BE2C (cell line): ENCODE data around the gene FRS3. TPM values are rescaled to one million over a fixed set of nuclear protein-coding genes. Genes with fewer than 3 reads are reported as not detected.

Experiments
- DNase-seq: peaks from one replicate; pipeline ENCODE4 v3.0.0-alpha.2; 2020
- H3K27me3 ChIP-seq: fragments of 250-450 bp; sonication (Bioruptor Pico); 2 replicates; pipeline ENCODE4 v1.5.1; 2020; ENCODE audit warnings: mild to moderate bottlenecking
- H3K36me3 ChIP-seq: fragments of 250-450 bp; sonication (Bioruptor Pico); 2 replicates; pipeline ENCODE4 v1.5.1; 2020; ENCODE audit warnings: mild to moderate bottlenecking
- H3K4me1 ChIP-seq: fragments of 250-450 bp; sonication (Bioruptor Pico); 2 replicates; pipeline ENCODE4 v1.5.1; 2020
- H3K4me3 ChIP-seq: 2 replicates; pipeline ENCODE4 v1.5.1; 2011; ENCODE audit warnings: low read depth, low read length
- H3K9me3 ChIP-seq: fragments of 250-450 bp; sonication (Bioruptor Pico); 2 replicates; pipeline ENCODE4 v1.5.1; 2020
- CTCF ChIP-seq: IDR thresholded peaks from 2 replicates; pipeline ENCODE4 v1.5.1; 2012; ENCODE audit warnings: mild to moderate bottlenecking, low read depth, low read length
- polyA plus RNA-seq: library from polyadenylated mRNA; unstranded; fragments of >200 nt; gene quantifications from one replicate; pipeline ENCODE4 v1.2.1, GENCODE V29; 2012; ENCODE audit warnings: low read depth, missing spikeins; ENCODE audit not compliant: insufficient read length, insufficient read depth

The FRS3 gene
- 22.2 TPM for polyA plus RNA-seq

- no peaks in the 10 kb centered on the region for H3K27me3 ChIP-seq
- no peaks in the 10 kb centered on the region for H3K9me3 ChIP-seq
- peak; percentile 97 for DNase-seq
- H3K4me3 ChIP-seq: peak within 1 kb of the TSS; percentile 70
- TF ChIP-seq CTCF: peak; percentile 85
- H3K4me1 ChIP-seq: no peaks in the 10 kb centered on the region
- no peaks in the 10 kb centered on the region for H3K36me3 ChIP-seq
These were observed at the start of gene FRS3 for GRCh38 chr6:41779788-41780550. FRS3 (minus strand) TSS chr6:41779900; CDS start chr6:41776987, 2,913 bp downstream.

- H3K36me3 ChIP-seq: no peaks in the 10 kb centered on the region
- H3K4me3 ChIP-seq: no peak overlapping the region
- no peak for DNase-seq
- no peak for TF ChIP-seq CTCF
- H3K4me1 ChIP-seq: no peaks in the 10 kb centered on the region
- H3K27me3 ChIP-seq: no peaks in the 10 kb centered on the region
- no peaks in the 10 kb centered on the region for H3K9me3 ChIP-seq
These were observed 46.8 kb upstream of the FRS3 start for GRCh38 chr6:41826343-41827022.

GRCh38 chr6:41824571-41825569, 45.2 kb upstream of the FRS3 start:
- Histone ChIP-seq H3K36me3 (no peaks in the 10 kb centered on the region), H3K4me1 (no peaks in the 10 kb centered on the region), H3K27me3 (no peaks in the 10 kb centered on the region), H3K9me3 (no peaks in the 10 kb centered on the region), H3K4me3 (no peak overlapping the region)
- no peak for TF ChIP-seq CTCF
- DNase-seq: no peak

- H3K4me3 ChIP-seq: no peak overlapping the region
- no peaks in the 10 kb centered on the region for H3K36me3 ChIP-seq
- no peaks in the 10 kb centered on the region for H3K4me1 ChIP-seq
- no peak for DNase-seq
- no peaks in the 10 kb centered on the region for H3K27me3 ChIP-seq
- no peaks in the 10 kb centered on the region for H3K9me3 ChIP-seq
- no peak for TF ChIP-seq CTCF
These were observed 43.5 kb upstream of the FRS3 start for GRCh38 chr6:41823178-41823577.

- Histone ChIP-seq H3K4me1 (no peaks in the 10 kb centered on the region), H3K4me3 (no peak overlapping the region), H3K36me3 (no peaks in the 10 kb centered on the region), H3K9me3 (no peaks in the 10 kb centered on the region), H3K27me3 (no peaks in the 10 kb centered on the region)
- no peak for TF ChIP-seq CTCF
- no peak for DNase-seq
These were observed 42.3 kb upstream of the FRS3 start for GRCh38 chr6:41822021-41822420.
